HG03060 (cell line): ENCODE measurements around the gene COL4A6.

Source experiments
- ATAC-seq: cut with Tn5 transposase; IDR thresholded peaks from one replicate; pipeline ENCODE4 v1.9.1; 2021; ENCODE audit warnings: low read depth, moderate number of reproducible peaks; ENCODE audit not compliant: unreplicated experiment

COL4A6 gene

DNA sequence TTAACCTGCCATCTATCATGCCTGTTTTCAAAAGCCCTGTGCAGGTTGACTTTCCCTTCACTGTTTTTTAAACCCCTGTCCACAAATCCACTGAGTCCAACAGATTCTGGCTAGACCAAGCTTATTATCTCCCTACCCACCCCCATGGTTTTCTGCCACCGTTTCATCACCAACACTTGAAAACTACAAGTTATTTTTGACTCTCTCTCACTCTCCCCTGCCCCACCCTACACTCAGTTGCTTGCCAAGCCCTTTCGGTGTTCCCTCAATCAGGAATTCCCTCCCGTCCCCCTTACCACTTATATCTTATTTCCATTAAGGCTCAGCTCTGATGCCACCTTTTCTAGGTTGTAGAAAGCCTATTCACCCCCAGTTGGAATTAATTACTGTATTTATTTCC is 316.9 kb downstream of the COL4A6 start:
- no peak for ATAC-seq

DNA sequence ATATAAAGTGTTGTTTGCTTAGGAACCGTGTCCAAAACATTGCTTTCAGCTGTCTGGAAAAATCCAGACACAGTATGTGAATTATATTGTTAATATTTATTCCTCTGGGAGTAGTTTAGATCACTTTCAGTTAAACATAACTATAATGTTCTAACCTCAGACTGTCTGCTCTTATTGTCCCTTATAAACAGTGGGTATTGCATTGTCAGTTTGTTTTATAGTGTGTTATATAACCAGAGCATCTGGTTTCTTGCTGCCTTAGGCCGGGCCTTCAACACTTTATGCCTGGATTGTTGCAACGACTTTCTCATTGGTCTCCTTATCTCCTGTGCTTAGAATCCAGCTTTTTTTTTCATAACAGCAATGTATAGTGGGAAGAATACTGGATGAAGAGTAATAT is 320.2 kb downstream of the COL4A6 start:
- no peak for ATAC-seq

DNA sequence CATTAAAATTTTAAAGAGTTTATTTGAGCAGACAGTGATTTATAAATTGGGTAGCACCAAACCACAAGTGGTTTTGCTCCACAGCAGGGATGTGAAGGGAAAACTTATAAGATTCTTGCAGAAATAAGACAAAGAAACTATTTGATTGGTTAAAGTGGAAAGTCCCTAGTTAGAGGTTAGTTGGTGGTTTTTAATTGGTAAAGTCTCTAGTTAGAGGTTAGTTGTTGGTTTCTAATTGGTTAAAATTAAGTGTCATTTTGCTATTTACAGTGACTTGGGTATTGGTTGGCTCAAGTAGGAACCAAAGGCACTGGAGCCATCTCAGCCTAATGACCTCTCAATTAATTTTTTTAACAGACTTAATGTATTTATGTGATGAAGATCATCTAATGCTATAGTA is 323.7 kb downstream of the COL4A6 start:
- no peak for ATAC-seq
